Measurements from ENCODE around the gene ADAM12.

Gene ADAM12

DNA sequence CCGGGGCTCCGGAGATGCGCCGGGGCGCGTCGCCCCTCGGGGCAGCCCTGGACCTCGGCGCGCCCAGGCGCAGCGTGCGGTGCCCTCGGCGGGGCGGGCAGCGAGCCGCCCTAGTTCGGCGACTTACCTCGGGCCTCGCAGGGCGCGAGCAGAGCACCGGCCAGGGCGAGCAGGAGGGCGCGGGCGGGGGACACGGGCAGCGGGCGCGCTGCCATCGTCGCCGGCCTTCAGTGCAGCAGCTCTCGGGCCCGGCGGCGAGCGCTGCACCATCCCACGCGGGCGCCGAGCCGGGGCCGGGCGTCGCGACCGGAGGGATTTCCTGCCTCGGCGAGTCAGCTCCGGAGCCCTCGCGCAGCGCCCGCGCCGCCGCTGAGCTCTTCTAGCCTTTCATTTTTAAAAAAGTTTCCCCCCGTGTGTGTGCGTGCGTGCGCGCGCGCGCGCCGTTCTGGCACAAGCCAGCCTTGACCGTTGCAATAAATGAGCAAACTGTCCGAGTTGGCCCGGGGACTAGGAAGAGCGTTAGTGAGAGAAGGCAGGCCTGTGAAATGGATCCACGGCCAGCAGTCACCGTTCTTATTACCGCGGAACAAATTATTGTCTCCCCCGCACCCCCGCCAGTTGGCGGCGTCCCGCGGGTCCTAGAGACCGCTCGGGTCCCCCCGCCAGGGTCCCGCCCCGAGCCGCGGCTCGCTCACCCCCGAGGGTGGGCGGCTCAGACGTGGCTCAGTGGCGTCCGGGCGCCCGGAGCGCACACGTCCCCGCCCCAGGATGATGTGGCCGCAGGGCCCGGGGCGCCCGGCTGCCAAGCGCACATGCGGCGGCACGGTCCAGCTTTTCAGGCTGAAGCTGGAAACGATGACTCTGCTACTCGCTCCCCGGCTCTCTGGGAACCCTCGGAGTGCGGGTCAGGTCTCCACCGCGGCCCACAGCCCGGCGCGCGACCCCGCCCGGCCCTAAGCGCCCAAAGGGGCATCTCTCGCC is at the start of gene ADAM12:
Gene ADAM12 (minus strand): TSS at position 547 of the 981 bp plus-strand sequence. CDS start 332 bp downstream, at position 215.
- in situ Hi-C loops (cut with HindIII; ENCODE audit: low sequenced_read_pairs): no loop called here
- no peak for TF ChIP-seq CTCF (IDR thresholded peaks at IDR 0.05; ENCODE audit: low read depth, low read length, missing control alignments)
- peak within 1 kb of the TSS; percentile 72 for H3K4me3 ChIP-seq (ENCODE audit: low read depth, low read length)
- peak; percentile 35 for DNase-seq (ENCODE audit: low read depth)

- in situ Hi-C loops (cut with HindIII; ENCODE audit: low sequenced_read_pairs): no loop called here
- no peak for TF ChIP-seq CTCF (IDR thresholded peaks at IDR 0.05; ENCODE audit: low read depth, low read length, missing control alignments)
- DNase-seq (ENCODE audit: low read depth): no peak
- no peak overlapping the region for H3K4me3 ChIP-seq (ENCODE audit: low read depth, low read length)
These were observed 49.5 kb upstream of the ADAM12 start for GRCh38 chr10:126437635-126438406.

DNA sequence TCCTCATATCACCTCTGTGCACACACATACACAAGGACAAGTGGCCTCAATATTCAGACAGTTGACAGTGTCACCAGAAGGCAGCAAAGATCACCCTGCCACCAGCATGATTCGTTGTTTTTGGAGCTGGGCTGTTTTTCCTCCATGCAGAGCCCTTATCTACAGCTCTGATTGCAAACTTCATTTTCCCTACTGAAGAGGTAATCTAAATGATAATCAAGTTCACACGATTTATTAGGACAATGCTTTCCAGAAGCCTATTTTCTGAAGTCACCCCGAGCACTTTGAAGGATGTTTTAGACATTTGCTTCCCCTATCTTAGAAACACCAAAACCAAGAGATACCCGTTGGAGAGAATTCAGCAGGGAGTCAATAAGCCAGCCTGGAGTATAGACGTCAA is 46.0 kb upstream of the ADAM12 start:
- no peak overlapping the region for H3K4me3 ChIP-seq (ENCODE audit: low read depth, low read length)
- TF ChIP-seq CTCF (IDR thresholded peaks at IDR 0.05; ENCODE audit: low read depth, low read length, missing control alignments): no peak
- DNase-seq (ENCODE audit: low read depth): no peak
- in situ Hi-C loops (cut with HindIII; ENCODE audit: low sequenced_read_pairs): no loop called here

GRCh38 chr10:126433351-126433750 is 45.1 kb upstream of the ADAM12 start:
- TF ChIP-seq CTCF (IDR thresholded peaks at IDR 0.05; ENCODE audit: low read depth, low read length, missing control alignments): no peak
- in situ Hi-C loops (cut with HindIII; ENCODE audit: low sequenced_read_pairs): no loop called here
- DNase-seq (ENCODE audit: low read depth): no peak
- H3K4me3 ChIP-seq (ENCODE audit: low read depth, low read length): no peak overlapping the region

DNA sequence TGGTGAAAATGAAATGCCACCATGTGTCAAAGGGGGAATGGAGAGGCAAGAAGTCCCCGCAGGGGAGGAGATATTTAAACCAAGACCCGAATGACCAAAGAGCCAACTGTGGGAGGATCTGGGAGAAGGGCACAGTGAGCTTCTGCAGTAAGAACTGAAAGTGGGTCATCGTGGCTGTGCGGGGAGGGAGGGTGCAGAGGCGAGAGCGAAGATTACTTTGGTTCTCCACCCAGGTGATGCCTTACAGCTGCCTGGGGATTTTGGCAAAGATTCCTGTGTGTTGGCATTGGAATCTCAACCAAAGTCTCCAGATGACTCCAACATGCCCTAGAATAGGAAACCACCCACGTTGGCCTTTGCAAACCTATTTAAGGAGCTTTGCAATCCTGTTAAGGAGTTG is 44.2 kb upstream of the ADAM12 start:
- H3K4me3 ChIP-seq (ENCODE audit: low read depth, low read length): no peak overlapping the region
- DNase-seq (ENCODE audit: low read depth): no peak
- TF ChIP-seq CTCF (IDR thresholded peaks at IDR 0.05; ENCODE audit: low read depth, low read length, missing control alignments): no peak
- in situ Hi-C loops (cut with HindIII; ENCODE audit: low sequenced_read_pairs): no loop called here

- in situ Hi-C loops (cut with HindIII; ENCODE audit: low sequenced_read_pairs): no loop called here
- no peak for TF ChIP-seq CTCF (IDR thresholded peaks at IDR 0.05; ENCODE audit: low read depth, low read length, missing control alignments)
- DNase-seq (ENCODE audit: low read depth): no peak
- H3K4me3 ChIP-seq (ENCODE audit: low read depth, low read length): no peak overlapping the region
These were observed 43.5 kb upstream of the ADAM12 start for GRCh38 chr10:126431816-126432215.
